ENCODE measurements around the gene KIAA0232.

The KIAA0232 gene

DNA sequence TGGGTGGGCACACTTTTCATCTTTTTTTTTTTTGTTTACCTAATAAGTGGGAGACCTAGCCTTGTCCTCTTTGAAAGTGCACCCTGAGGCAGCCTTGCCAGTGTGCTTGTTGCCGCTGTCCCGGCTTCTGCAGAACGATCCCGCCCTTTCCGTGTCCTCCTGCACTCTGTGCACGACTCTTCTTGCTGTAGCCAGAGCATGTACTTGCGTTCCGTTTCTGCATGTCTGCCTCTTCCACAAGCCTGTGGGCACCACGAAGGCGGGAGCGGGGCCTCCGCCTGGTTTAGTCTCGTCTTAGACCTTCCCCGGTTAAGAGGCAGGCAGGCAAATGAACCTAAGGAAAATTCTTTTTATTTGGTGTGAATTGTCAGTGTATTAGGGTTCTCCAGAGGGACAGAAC, 94.5 kb downstream of the KIAA0232 start:
- Histone ChIP-seq H4K20me1 (ENCODE audit: low read depth, low read length) (no peaks in the 10 kb centered on the region), H3K36me3 (ENCODE audit: low read length) (no peaks in the 10 kb centered on the region), H3K9ac (ENCODE audit: low read length) (no peak overlapping the region)

DNA sequence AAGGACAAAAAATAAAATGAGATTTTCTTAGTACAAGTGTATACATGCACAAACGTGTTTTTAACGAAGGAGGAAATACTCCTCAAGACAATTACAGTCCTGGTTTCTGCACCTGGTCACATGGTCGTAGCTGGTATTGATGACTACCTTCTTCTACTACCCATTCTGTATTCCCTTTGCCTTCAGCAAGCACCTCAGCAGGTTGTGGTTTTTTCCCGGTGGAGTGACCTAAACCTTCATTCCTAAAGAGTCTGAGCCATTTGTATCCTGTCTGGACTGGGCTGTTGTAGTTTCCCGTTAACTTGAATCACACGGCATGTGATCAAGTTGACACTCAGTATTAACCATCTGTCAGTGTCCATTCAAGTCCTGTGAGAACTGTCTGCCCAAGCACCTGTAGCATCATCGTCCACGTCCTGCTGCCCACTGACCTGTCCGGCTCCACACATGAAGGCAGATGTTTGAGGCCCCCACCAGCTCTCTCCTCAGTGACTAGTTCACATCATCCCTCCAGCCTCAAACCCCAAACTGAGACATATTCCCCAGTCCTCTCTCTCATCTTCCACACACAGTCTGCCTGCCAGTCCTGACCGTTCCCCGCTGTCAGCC, 96.0 kb downstream of the KIAA0232 start:
- Histone ChIP-seq H3K27me3 (ENCODE audit: low read length) (no peaks in the 10 kb centered on the region), H2AFZ (ENCODE audit: low read depth, low read length, severe bottlenecking) (no peak overlapping the region), H3K36me3 (ENCODE audit: low read length) (no peaks in the 10 kb centered on the region), H3K79me2 (ENCODE audit: insufficient read depth, low read length) (no peaks in the 10 kb centered on the region), H3K4me3 (ENCODE audit: insufficient read depth, low read length, poor library complexity, severe bottlenecking) (no peak overlapping the region), H3K9me3 (ENCODE audit: insufficient read depth, low read length) (no peaks in the 10 kb centered on the region), H3K4me2 (ENCODE audit: low read depth, low read length, poor library complexity, severe bottlenecking) (no peak overlapping the region), H3K27ac (ENCODE audit: low read depth, low read length) (no peak overlapping the region), H3F3A (ENCODE audit: insufficient read depth) (no peaks in the 10 kb centered on the region), H4K20me1 (ENCODE audit: low read depth, low read length) (no peaks in the 10 kb centered on the region), H3K9me2 (replicated peaks; ENCODE audit: insufficient read depth, low read length) (no peaks in the 10 kb centered on the region), H3K9ac (ENCODE audit: low read length) (no peak overlapping the region)
- TF ChIP-seq, protein P1, sequence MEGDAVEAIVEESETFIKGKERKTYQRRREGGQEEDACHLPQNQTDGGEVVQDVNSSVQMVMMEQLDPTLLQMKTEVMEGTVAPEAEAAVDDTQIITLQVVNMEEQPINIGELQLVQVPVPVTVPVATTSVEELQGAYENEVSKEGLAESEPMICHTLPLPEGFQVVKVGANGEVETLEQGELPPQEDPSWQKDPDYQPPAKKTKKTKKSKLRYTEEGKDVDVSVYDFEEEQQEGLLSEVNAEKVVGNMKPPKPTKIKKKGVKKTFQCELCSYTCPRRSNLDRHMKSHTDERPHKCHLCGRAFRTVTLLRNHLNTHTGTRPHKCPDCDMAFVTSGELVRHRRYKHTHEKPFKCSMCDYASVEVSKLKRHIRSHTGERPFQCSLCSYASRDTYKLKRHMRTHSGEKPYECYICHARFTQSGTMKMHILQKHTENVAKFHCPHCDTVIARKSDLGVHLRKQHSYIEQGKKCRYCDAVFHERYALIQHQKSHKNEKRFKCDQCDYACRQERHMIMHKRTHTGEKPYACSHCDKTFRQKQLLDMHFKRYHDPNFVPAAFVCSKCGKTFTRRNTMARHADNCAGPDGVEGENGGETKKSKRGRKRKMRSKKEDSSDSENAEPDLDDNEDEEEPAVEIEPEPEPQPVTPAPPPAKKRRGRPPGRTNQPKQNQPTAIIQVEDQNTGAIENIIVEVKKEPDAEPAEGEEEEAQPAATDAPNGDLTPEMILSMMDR (IDR thresholded peaks at IDR 0.05; ENCODE audit: insufficient read depth, low read length, poor library complexity, severe bottlenecking), result no peak
- TF ChIP-seq EZH2phosphoT487 (conservative IDR thresholded peaks at IDR 0.05; ENCODE audit: low read length), result no peak

More for the DNA sequence above, 94.5 kb downstream of the KIAA0232 start:
- TF ChIP-seq, protein P1 (IDR thresholded peaks at IDR 0.05; ENCODE audit: insufficient read depth, low read length, poor library complexity, severe bottlenecking), result no peak
- no peak for TF ChIP-seq EZH2phosphoT487 (conservative IDR thresholded peaks at IDR 0.05; ENCODE audit: low read length)
- H3K27ac ChIP-seq (ENCODE audit: low read depth, low read length), result no peak overlapping the region
- H3K9me3 ChIP-seq (ENCODE audit: insufficient read depth, low read length), result no peaks in the 10 kb centered on the region
- no peaks in the 10 kb centered on the region for H3K27me3 ChIP-seq (ENCODE audit: low read length)
- no peaks in the 10 kb centered on the region for H3K79me2 ChIP-seq (ENCODE audit: insufficient read depth, low read length)
- H3K9me2 ChIP-seq (replicated peaks; ENCODE audit: insufficient read depth, low read length), result no peaks in the 10 kb centered on the region
- H2AFZ ChIP-seq (ENCODE audit: low read depth, low read length, severe bottlenecking), result no peak overlapping the region
- no peak overlapping the region for H3K4me2 ChIP-seq (ENCODE audit: low read depth, low read length, poor library complexity, severe bottlenecking)
- no peaks in the 10 kb centered on the region for H3F3A ChIP-seq (ENCODE audit: insufficient read depth)
- no peak overlapping the region for H3K4me3 ChIP-seq (ENCODE audit: insufficient read depth, low read length, poor library complexity, severe bottlenecking)

DNA sequence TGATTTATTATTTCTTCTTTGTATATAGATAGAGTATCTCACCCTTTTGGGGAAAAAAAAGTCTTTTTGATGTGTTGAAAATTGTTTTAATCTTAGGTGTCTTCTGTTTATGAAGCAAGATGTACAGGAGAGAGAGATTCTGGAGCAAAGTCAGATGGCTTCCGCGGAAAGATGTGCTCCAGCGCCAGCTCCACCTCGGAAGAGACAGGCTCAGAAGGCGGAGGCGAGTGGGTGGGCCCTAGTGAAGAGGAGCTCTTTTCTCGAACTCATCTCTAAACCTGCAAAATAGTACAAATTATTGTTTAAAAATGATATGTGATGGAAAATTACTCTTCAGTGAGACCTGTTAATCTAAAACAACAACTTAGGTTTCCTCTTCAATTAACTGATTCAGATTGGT, 98.2 kb downstream of the KIAA0232 start:
- H2AFZ ChIP-seq (ENCODE audit: low read depth, low read length, severe bottlenecking), result no peak overlapping the region
- H3K9me2 ChIP-seq (replicated peaks; ENCODE audit: insufficient read depth, low read length), result no peaks in the 10 kb centered on the region
- H3K4me3 ChIP-seq (ENCODE audit: insufficient read depth, low read length, poor library complexity, severe bottlenecking), result no peak overlapping the region
- H3K36me3 ChIP-seq (ENCODE audit: low read length), result no peaks in the 10 kb centered on the region
- no peak overlapping the region for H3K9ac ChIP-seq (ENCODE audit: low read length)
- H3F3A ChIP-seq (ENCODE audit: insufficient read depth), result no peaks in the 10 kb centered on the region
- H3K27me3 ChIP-seq (ENCODE audit: low read length), result no peaks in the 10 kb centered on the region
- no peak overlapping the region for H3K4me2 ChIP-seq (ENCODE audit: low read depth, low read length, poor library complexity, severe bottlenecking)
- H4K20me1 ChIP-seq (ENCODE audit: low read depth, low read length), result no peaks in the 10 kb centered on the region
- no peak for TF ChIP-seq EZH2phosphoT487 (conservative IDR thresholded peaks at IDR 0.05; ENCODE audit: low read length)
- TF ChIP-seq, protein P1 (IDR thresholded peaks at IDR 0.05; ENCODE audit: insufficient read depth, low read length, poor library complexity, severe bottlenecking), result no peak
- H3K27ac ChIP-seq (ENCODE audit: low read depth, low read length), result no peak overlapping the region
- H3K9me3 ChIP-seq (ENCODE audit: insufficient read depth, low read length), result no peaks in the 10 kb centered on the region
- no peaks in the 10 kb centered on the region for H3K79me2 ChIP-seq (ENCODE audit: insufficient read depth, low read length)

Measured in SU-DHL-6 (cell line).